ENCODE data around the gene CLTB.

Gene CLTB

DNA sequence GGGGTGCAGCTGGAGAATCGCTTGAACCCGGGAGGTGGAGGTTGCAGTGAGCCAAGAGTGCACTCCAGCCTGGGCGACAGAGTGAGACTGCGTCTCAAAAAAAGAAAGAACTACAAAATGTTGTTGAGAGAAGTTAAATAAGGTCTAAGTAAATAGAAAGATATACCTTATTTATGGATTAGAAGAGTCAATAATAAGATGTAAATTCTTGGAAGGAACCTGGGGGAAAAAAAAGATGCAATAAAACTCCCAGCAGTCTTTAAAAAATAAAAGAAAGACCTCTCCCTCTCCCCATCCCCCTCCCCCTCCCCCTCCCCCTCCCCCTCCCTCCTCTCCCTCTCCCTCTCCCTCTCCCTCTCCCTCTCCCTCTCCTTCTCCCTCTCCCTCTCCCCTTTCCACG lies 16.4 kb upstream of the CLTB start:
- DNase-seq, result no peak
- Histone ChIP-seq H3K27me3 (replicated peaks) (peaks cover 2% of the 10 kb centered on the region), H3K36me3 (replicated peaks) (no peaks in the 10 kb centered on the region), H3K27ac (no peak overlapping the region), H3K4me3 (ENCODE audit: low read depth, low read length) (no peak overlapping the region)
- in situ Hi-C loops (cut with HindIII; ENCODE audit: low pct_ligation_motif_present, low sequenced_read_pairs), result no loop called here
- TF ChIP-seq, protein P1, sequence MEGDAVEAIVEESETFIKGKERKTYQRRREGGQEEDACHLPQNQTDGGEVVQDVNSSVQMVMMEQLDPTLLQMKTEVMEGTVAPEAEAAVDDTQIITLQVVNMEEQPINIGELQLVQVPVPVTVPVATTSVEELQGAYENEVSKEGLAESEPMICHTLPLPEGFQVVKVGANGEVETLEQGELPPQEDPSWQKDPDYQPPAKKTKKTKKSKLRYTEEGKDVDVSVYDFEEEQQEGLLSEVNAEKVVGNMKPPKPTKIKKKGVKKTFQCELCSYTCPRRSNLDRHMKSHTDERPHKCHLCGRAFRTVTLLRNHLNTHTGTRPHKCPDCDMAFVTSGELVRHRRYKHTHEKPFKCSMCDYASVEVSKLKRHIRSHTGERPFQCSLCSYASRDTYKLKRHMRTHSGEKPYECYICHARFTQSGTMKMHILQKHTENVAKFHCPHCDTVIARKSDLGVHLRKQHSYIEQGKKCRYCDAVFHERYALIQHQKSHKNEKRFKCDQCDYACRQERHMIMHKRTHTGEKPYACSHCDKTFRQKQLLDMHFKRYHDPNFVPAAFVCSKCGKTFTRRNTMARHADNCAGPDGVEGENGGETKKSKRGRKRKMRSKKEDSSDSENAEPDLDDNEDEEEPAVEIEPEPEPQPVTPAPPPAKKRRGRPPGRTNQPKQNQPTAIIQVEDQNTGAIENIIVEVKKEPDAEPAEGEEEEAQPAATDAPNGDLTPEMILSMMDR (IDR thresholded peaks at IDR 0.05; ENCODE audit: low read depth, low read length, missing control alignments), result no peak

DNA sequence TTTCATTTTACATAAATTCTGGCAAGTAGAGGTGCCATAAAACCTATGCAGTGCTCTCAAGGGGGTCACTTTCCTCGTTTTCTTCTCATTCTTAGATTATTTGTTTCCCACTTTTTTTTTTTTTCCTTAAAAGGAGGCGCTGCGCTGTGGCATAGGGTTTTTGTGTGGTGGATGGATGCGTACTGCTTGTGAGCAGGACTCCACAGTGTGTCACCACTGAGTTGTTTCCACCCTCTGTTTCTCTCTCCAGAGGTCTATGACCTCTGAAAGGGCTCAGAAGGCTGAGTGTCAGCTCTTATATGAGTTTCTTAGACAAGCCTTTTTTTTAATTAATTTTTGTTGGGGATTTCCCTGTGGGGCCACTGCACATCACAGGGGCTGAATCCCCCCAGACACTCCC lies 13.6 kb upstream of the CLTB start:
- Histone ChIP-seq H3K27ac (no peak overlapping the region), H3K36me3 (replicated peaks) (no peaks in the 10 kb centered on the region), H3K27me3 (replicated peaks) (peaks cover 2% of the 10 kb centered on the region), H3K4me3 (ENCODE audit: low read depth, low read length) (no peak overlapping the region)
- TF ChIP-seq, protein P1 (IDR thresholded peaks at IDR 0.05; ENCODE audit: low read depth, low read length, missing control alignments), result no peak
- in situ Hi-C loops (cut with HindIII; ENCODE audit: low pct_ligation_motif_present, low sequenced_read_pairs), result no loop called here
- no peak for DNase-seq

DNA sequence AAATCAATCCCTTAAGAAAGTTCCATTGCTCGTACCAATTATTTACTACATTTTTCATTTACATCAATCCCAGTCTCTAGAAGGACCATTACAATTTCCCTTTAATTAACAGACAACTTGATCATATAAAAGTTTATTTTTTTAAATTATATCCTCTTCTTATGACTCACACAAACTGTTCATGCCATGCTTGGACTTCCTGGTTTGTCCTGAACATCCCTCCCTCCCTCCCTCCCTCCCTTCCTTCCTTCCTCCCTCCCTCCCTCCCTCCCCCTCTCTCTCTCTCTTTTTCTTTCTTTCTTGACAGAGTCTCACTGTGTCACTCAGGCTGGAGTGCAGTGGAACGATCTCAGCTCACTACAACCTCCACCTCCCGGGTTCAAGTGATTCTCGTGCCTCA lies 11.6 kb upstream of the CLTB start:
- no peak overlapping the region for H3K4me3 ChIP-seq (ENCODE audit: low read depth, low read length)
- in situ Hi-C loops (cut with HindIII; ENCODE audit: low pct_ligation_motif_present, low sequenced_read_pairs), result no loop called here
- DNase-seq, result no peak
- no peak overlapping the region for H3K27ac ChIP-seq
- H3K36me3 ChIP-seq (replicated peaks), result no peaks in the 10 kb centered on the region
- peaks cover 2% of the 10 kb centered on the region for H3K27me3 ChIP-seq (replicated peaks)
- TF ChIP-seq, protein P1 (IDR thresholded peaks at IDR 0.05; ENCODE audit: low read depth, low read length, missing control alignments), result no peak

DNA sequence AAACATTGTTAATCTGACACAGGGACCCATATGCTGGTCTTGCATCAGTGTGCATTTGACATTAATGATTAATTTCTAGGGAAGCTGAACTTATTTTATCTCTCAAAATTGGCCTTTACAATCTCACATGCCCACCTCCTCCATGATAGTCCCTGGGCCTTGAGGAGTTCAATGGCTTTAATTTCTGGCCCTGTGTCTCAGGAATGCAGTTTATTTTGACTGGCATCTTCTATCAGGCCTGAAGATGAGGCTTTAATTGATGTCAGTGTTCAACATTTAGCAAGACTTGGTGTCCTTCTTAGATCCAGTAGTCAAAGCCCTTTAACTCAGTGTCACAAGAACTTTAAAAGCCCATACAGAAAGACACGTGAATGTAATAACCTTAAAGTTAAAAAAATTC lies 10.5 kb upstream of the CLTB start:
- Histone ChIP-seq H3K27ac (no peak overlapping the region), H3K36me3 (replicated peaks) (no peaks in the 10 kb centered on the region), H3K27me3 (replicated peaks) (peaks cover 1% of the 10 kb centered on the region), H3K4me3 (ENCODE audit: low read depth, low read length) (no peak overlapping the region)
- in situ Hi-C loops (cut with HindIII; ENCODE audit: low pct_ligation_motif_present, low sequenced_read_pairs), result no loop called here
- DNase-seq, result no peak
- TF ChIP-seq, protein P1 (IDR thresholded peaks at IDR 0.05; ENCODE audit: low read depth, low read length, missing control alignments), result no peak

DNA sequence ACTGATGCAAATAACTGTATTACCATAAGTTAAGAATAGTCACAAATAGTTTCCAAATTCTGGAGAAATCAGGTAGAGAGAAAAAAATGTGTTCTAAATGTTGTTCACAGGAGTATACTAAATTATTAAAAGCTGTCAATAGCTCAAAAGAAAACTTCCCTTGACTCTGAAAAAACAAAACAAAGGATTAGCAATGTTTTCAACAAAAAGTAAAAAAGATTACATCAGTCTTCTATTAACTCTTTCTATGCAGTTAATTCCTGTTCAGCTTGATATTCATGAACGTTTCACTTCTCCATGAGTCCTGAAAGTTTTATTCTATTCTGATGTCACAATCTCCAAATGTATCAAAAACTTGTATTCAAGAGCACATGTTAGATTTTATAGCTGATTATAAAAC lies 9.5 kb upstream of the CLTB start:
- no peak overlapping the region for H3K27ac ChIP-seq
- no peaks in the 10 kb centered on the region for H3K27me3 ChIP-seq (replicated peaks)

DNA sequence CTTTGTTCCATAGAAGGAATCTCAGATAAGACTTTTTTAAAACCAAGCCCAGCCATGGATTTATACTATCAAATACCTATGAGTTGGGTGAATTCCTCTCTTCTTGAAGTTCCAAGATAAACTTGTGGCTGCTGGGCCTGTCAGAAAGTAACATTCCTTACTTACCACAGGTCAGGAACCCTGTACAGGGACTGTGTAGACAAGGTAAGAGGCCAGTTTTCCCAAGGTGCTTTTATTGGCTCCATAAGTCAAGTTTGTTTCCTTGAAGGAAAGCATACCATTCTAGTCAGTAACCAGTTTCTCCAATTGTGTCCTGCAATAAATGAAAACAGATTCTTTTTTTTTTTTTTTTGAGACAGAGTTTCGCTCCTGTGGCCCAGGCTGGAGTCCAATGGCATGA lies 8.8 kb upstream of the CLTB start:
- no peak for DNase-seq
- Histone ChIP-seq H3K27me3 (replicated peaks) (no peaks in the 10 kb centered on the region), H3K4me3 (ENCODE audit: low read depth, low read length) (no peak overlapping the region), H3K36me3 (replicated peaks) (no peaks in the 10 kb centered on the region), H3K27ac (no peak overlapping the region)
- TF ChIP-seq, protein P1 (IDR thresholded peaks at IDR 0.05; ENCODE audit: low read depth, low read length, missing control alignments), result no peak
- in situ Hi-C loops (cut with HindIII; ENCODE audit: low pct_ligation_motif_present, low sequenced_read_pairs), result no loop called here

More for the DNA sequence above, 9.5 kb upstream of the CLTB start:
- TF ChIP-seq, protein P1 (IDR thresholded peaks at IDR 0.05; ENCODE audit: low read depth, low read length, missing control alignments), result no peak
- no peak for DNase-seq
- Histone ChIP-seq H3K4me3 (ENCODE audit: low read depth, low read length) (no peak overlapping the region), H3K36me3 (replicated peaks) (no peaks in the 10 kb centered on the region)
- in situ Hi-C loops (cut with HindIII; ENCODE audit: low pct_ligation_motif_present, low sequenced_read_pairs), result no loop called here
